ENCODE data around the gene KLK2. TPM values are rescaled to one million over a fixed set of nuclear protein-coding genes. Genes with fewer than 3 reads are reported as not detected.

Gene KLK2
- total and polyA plus RNA-seq, 4 donors = not detected

GRCh38 chr19:50842130-50842529 is 31.1 kb upstream of the KLK2 start:
- no peak overlapping the region for H3K27ac ChIP-seq (ENCODE audit: low read depth in 1 of 2, low read length in 1 of 2)

GRCh38 chr19:50843205-50843604 is 30.0 kb upstream of the KLK2 start:
- no peaks in the 10 kb centered on the region for H3K27me3 ChIP-seq (ENCODE audit: control insufficient read depth in 3 of 3, insufficient read depth in 3 of 3, low read length in 2 of 3)
- no peak overlapping the region for H3K9ac ChIP-seq (ENCODE audit: insufficient read depth in 1 of 2, low read length in 2 of 2)
- DNase-seq (no peak), ATAC-seq (ENCODE audit: insufficient read depth, low FRiP score) (no peak)
- H3K27ac ChIP-seq (ENCODE audit: low read depth in 1 of 2, low read length in 1 of 2) = no peak overlapping the region
- no peak overlapping the region for H3K4me3 ChIP-seq
- 93 to 95% methylated on average over 2 of the region's 2 CpGs for WGBS, 2 donors
- no peaks in the 10 kb centered on the region for H3K4me1 ChIP-seq (ENCODE audit: control insufficient read depth in 5 of 5, insufficient read depth in 5 of 5, low read length in 5 of 5)
- peaks cover 0 to 15% (median 4%) of the 10 kb centered on the region in 4 donors for H3K9me3 ChIP-seq (ENCODE audit: control insufficient read depth in 4 of 4, insufficient read depth in 3 of 4, low read length in 3 of 4)
- no peaks in the 10 kb centered on the region for H3K36me3 ChIP-seq (ENCODE audit: control insufficient read depth in 4 of 4, insufficient read depth in 4 of 4, low read length in 4 of 4)
- TF ChIP-seq CTCF (IDR thresholded peaks at IDR 0.05; ENCODE audit: control extremely low read depth, extremely low read depth) = no peak

More at GRCh38 chr19:50842130-50842529, 31.1 kb upstream of the KLK2 start:
- H3K9me3 ChIP-seq (ENCODE audit: control insufficient read depth in 4 of 4, insufficient read depth in 3 of 4, low read length in 3 of 4) = peaks cover 0 to 15% (median 4%) of the 10 kb centered on the region in 4 donors
- TF ChIP-seq CTCF (IDR thresholded peaks at IDR 0.05; ENCODE audit: control extremely low read depth, extremely low read depth) = no peak
- ATAC-seq (ENCODE audit: insufficient read depth, low FRiP score) (no peak), DNase-seq (no peak)
- no peaks in the 10 kb centered on the region for H3K27me3 ChIP-seq (ENCODE audit: control insufficient read depth in 3 of 3, insufficient read depth in 3 of 3, low read length in 2 of 3)
- WGBS, 2 donors = 78 to 88% methylated on average over 6 of the region's 6 CpGs
- H3K4me1 ChIP-seq (ENCODE audit: control insufficient read depth in 5 of 5, insufficient read depth in 5 of 5, low read length in 5 of 5) = no peaks in the 10 kb centered on the region
- H3K4me3 ChIP-seq = no peak overlapping the region
- H3K9ac ChIP-seq (ENCODE audit: insufficient read depth in 1 of 2, low read length in 2 of 2) = no peak overlapping the region
- no peaks in the 10 kb centered on the region for H3K36me3 ChIP-seq (ENCODE audit: control insufficient read depth in 4 of 4, insufficient read depth in 4 of 4, low read length in 4 of 4)

- Histone ChIP-seq H3K27ac (ENCODE audit: low read depth in 1 of 2, low read length in 1 of 2) (no peak overlapping the region), H3K9me3 (ENCODE audit: control insufficient read depth in 4 of 4, insufficient read depth in 3 of 4, low read length in 3 of 4) (peaks cover 0 to 15% (median 4%) of the 10 kb centered on the region in 4 donors), H3K4me3 (no peak overlapping the region), H3K9ac (ENCODE audit: insufficient read depth in 1 of 2, low read length in 2 of 2) (no peak overlapping the region), H3K4me1 (ENCODE audit: control insufficient read depth in 5 of 5, insufficient read depth in 5 of 5, low read length in 5 of 5) (no peaks in the 10 kb centered on the region), H3K36me3 (ENCODE audit: control insufficient read depth in 4 of 4, insufficient read depth in 4 of 4, low read length in 4 of 4) (no peaks in the 10 kb centered on the region), H3K27me3 (ENCODE audit: control insufficient read depth in 3 of 3, insufficient read depth in 3 of 3, low read length in 2 of 3) (no peaks in the 10 kb centered on the region)
- WGBS, 2 donors = 76 to 87% methylated on average over 7 of the region's 7 CpGs
- ATAC-seq (ENCODE audit: insufficient read depth, low FRiP score) (no peak), DNase-seq (no peak)
- TF ChIP-seq CTCF (IDR thresholded peaks at IDR 0.05; ENCODE audit: control extremely low read depth, extremely low read depth) = no peak
These were observed 29.5 kb upstream of the KLK2 start for GRCh38 chr19:50843701-50844221.
